ENCODE data around the gene KLHL28. TPM values are rescaled to one million over a fixed set of nuclear protein-coding genes. Genes with fewer than 3 reads are reported as not detected.

Gene KLHL28
- total and polyA plus RNA-seq, 2 donors (not counting 3 experiments of a cell fraction or from before 2014, with no cell fraction given), result 2.9 to 7.3 TPM

GRCh38 chr14:44897845-44898151 lies 63.9 kb downstream of the KLHL28 start:
- FAIRE-seq (no peak), DNase-seq (ENCODE audit: low read depth, low spot score) (peak; percentile 68)
- no peaks in the 10 kb centered on the region for H3K9me3 ChIP-seq (replicated peaks; ENCODE audit: control insufficient read depth, insufficient read depth, low read length)
- H3K9me1 ChIP-seq (replicated peaks; ENCODE audit: control insufficient read depth, extremely low read depth, insufficient read depth, low read length), result no peaks in the 10 kb centered on the region
- no TSS peak for BruUV-seq (replicated peaks)
- H3K4me1 ChIP-seq (ENCODE audit: control insufficient read depth, extremely low read depth, insufficient read depth, low read length), result peaks cover 12% of the 10 kb centered on the region
- ChIA-PET POLR2A (interaction anchor here (1.0 kb wide), 1 partner anchor 64 kb away, joined by 3 read pairs; the partner anchor contains the start of genes KLHL28 and TOGARAM1), CTCF (interaction anchor here (1.3 to 1.4 kb wide), 2 partner anchors 15 to 371 kb away, joined by 3 read pairs; no protein-coding TSS in a partner anchor)
- intact Hi-C loops (cut with micrococcal nuclease), result loop anchor here (1.0 to 5.0 kb wide), 4 partner anchors 64 to 356 kb away; partner anchors contain the start of genes FKBP3, KLHL28, MIS18BP1 and PRPF39
- H3K36me3 ChIP-seq (ENCODE audit: control insufficient read depth in 2 of 2, extremely low read depth in 1 of 2, insufficient read depth in 2 of 2, low read length in 2 of 2), result no peaks in the 10 kb centered on the region
- H3K27ac ChIP-seq (ENCODE audit: insufficient read depth, low read depth, low read length), result peak overlapping the region; percentile 68
- no peaks in the 10 kb centered on the region for H3K79me2 ChIP-seq (ENCODE audit: control insufficient read depth, insufficient read depth, low read length)
- H4K20me1 ChIP-seq (replicated peaks; ENCODE audit: control insufficient read depth, extremely low read depth, insufficient read depth, low read length), result no peaks in the 10 kb centered on the region
- H3K4me2 ChIP-seq (ENCODE audit: insufficient read depth, low read length), result peak overlapping the region; percentile 95
- dilution Hi-C loops (cut with MboI; ENCODE audit: extremely low pct_ligation_motif_present, low sequenced_read_pairs), result no loop called here
- peak overlapping the region; percentile 90 for H3K9ac ChIP-seq (replicated peaks; ENCODE audit: extremely low read depth, insufficient read depth, low read length)
- peak overlapping the region; percentile 64 to 76 (median 75) for H3K4me3 ChIP-seq (replicated peaks in 1 of 3; ENCODE audit: insufficient read depth in 1 of 3, low read depth in 1 of 3, low read length in 3 of 3)
- H3K27me3 ChIP-seq (ENCODE audit: control insufficient read depth in 2 of 2, insufficient read depth in 2 of 2, low read length in 2 of 2), result no peaks in the 10 kb centered on the region
- no peak for TF ChIP-seq FOS (IDR thresholded peaks at IDR 0.05; ENCODE audit: borderline replicate concordance, insufficient read depth, low read length)
- TF ChIP-seq GATA2 (IDR thresholded peaks at IDR 0.05; ENCODE audit: insufficient read depth, insufficient read length, low read depth, low read length), result no peak
- TF ChIP-seq JUN (IDR thresholded peaks at IDR 0.05; ENCODE audit: borderline replicate concordance, insufficient read depth, insufficient read length, low read depth), result no peak
- TF ChIP-seq CTCF (IDR thresholded peaks at IDR 0.05; ENCODE audit: extremely low read depth in 1 of 2, insufficient read depth in 1 of 2, low read depth in 1 of 2, low read length in 2 of 2), result no peak
- no peak for TF ChIP-seq MYC (IDR thresholded peaks at IDR 0.05; ENCODE audit: low read depth, low read length)
- TF ChIP-seq EZH2 (IDR thresholded peaks at IDR 0.05; ENCODE audit: borderline replicate concordance, low read depth, low read length, severe bottlenecking), result no peak
- no peak for TF ChIP-seq POLR2A (IDR thresholded peaks at IDR 0.05; ENCODE audit: low read depth, low read length)
- TF ChIP-seq MAX (IDR thresholded peaks at IDR 0.05; ENCODE audit: insufficient read depth, insufficient read length), result no peak
- H2AFZ ChIP-seq (ENCODE audit: low read depth, low read length), result peak overlapping the region; percentile 93

Data from endothelial cell of umbilical vein (primary cell).